ENCODE data around the gene USH1G.
A peak's percentile ranks its signal among the peaks of the same experiment; 100 is the strongest.

USH1G gene

DNA sequence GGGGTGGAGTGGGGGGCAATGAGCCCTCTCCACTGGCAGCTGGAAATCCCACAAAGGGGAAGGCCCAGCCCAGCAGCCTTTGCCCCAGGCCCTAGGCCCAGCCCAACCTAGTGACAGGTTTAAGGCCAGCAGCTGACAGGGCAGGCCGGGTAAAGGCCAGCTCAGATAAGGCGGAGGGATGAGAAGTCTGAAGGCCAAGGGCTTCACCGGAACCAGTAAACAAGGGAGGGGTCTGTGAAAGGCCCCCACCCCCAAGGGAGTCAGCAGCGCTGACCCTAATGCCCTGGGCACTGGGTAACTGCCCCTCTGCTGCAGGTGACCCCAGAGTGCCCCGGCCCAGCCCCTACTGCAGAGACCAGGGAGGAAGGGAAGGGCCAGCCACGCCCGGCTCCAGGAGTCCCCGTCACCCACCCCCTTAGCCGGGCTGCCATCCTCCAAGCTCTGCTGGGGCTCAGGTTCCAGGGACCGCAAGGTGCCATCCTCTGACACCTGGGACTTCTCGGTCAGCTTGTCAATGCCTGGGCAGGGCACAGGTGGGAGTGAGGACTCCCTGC is 30.2 kb upstream of the USH1G start:
- no peak for DNase-seq

DNA sequence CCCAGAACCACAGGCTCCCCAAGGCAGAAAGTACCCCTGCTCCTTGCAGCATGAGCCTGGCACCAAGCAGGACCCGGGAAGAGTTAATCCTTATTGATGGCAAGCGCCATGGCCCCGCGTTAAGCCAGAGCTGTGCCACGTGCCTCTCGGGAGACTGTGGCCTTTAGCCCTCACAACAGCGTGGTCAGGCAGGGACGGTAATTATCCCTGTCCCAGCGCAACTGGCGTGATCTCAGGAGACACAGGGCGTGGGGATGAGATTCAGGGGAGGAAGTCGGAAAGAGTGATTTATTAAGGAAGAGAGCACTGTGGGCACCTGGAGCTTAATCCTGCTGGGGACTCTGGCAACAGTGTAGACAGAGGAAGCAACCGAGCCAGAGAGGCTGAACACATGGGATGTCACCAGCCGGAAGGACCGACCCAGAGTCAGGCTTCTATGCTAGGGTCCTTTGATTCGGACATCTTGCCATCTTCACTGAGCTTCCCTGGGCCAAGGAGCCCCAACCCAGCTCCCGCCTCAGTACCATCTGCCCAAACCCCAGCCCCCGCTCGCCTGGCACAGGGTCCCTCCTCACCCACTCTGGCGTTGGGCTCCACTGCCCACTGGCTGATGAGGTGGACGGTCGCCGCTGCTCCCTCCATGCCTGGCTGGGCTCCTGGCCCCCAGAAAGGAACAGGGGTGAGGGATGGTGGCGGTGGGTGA is 29.5 kb upstream of the USH1G start:
- no peak for DNase-seq

DNA sequence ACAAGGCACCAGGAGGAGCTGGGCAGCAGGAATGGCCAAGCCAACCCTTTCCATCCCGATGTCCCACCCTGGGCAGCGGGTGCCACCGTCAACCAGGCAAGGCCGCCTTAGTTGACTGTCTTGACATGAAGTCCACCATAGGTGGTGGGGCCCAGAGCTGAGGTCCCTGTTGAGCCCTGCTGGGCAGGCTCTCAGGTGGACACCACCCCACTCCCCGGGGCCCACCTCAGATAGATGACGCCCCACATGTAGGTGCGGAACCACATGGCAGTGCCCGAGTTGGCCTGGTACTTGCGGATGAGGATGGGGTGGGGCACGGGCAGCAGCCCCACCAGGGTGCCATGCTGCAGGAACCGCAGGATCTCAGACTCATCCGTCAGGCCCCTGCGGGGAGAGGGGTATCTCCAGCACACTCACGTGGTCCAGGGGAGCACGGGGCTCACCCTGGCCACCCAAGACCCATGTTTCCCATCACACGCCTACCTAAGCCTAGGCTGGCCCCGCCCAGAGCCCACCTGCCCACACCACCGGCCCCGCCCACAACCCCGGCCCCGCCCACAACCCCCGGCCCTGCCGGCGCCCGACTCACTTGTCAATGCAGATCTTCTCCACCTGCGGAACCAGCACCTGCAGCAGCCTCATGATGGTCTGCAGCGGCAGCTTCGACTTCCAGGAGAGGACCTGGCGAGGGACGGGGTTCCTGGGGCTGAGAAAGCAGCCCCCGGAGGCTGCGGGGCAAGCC is 28.8 kb upstream of the USH1G start:
- no peak for DNase-seq

DNA sequence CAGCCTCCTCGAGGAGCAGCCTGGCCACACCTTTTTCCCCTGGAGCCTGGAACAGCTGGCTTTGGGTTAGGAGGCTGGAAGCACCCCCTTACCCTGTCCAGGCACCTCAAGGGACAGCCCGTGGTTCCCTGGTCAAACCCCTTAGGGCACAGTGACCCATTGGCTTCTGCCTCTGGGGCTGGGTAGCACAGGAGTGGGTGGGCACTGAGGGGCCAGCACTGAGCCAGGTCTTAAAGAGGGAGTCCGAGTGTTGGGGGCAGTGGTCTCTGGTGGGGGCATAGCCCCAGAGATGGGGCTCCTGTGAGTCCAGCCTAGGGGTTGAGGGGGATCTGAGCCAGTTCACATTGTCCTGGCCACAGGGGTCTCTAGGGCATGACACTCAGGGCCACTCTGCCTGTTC is 28.0 kb upstream of the USH1G start:
- DNase-seq, result no peak

DNA sequence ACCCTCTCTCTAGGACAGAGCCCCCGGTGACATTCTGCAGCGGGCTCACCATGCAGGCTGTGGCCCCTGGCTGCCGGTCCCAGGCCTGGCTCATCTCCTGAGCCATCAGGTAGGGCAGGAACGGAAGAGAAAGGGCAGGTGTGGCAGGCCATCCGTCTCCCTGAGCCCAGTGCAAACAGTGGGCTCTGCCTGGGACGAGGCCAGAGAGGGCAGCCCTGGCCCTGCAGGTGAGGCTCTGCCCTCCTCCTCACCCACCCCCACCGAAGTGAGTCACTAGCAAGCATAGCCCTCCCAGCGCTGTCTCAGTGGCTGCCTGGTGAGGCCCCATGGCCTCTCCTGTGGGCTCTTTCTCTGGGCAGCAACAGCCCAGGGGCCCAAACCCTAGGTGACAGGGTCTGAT is 27.2 kb upstream of the USH1G start:
- DNase-seq, result peak; percentile 15

DNA sequence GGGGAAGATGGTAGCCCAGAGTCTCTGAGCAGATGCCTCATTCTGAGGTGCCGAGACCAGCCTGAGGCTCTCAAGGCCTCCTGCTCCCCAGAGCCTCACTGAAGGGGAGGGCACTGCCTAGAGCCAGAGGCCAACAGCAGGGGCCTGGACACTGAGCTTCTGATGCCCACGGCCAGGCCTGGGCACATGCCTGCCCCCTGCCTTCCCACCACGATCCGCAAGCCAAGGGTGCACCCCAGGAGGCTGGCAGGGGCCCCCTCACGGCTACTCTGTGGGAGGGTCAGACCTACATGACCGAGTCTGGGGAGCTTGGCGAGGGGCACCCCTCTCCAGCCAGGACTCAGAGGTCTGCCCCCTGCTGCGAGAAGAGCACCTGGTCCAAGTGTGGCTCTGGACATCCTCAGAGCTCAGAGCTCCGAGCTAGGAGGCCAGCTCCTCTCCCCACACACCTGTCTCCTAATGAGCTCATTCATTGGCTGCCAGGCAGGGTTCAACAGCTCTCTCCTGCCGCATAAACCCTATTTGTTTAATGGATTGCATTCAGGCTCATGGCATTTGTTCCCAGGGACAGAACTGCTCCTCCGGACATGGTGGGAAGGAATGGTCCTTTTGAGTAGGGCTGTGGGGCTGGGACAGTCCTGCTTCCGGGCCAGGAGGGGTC is 26.5 kb upstream of the USH1G start:
- no peak for DNase-seq

DNA sequence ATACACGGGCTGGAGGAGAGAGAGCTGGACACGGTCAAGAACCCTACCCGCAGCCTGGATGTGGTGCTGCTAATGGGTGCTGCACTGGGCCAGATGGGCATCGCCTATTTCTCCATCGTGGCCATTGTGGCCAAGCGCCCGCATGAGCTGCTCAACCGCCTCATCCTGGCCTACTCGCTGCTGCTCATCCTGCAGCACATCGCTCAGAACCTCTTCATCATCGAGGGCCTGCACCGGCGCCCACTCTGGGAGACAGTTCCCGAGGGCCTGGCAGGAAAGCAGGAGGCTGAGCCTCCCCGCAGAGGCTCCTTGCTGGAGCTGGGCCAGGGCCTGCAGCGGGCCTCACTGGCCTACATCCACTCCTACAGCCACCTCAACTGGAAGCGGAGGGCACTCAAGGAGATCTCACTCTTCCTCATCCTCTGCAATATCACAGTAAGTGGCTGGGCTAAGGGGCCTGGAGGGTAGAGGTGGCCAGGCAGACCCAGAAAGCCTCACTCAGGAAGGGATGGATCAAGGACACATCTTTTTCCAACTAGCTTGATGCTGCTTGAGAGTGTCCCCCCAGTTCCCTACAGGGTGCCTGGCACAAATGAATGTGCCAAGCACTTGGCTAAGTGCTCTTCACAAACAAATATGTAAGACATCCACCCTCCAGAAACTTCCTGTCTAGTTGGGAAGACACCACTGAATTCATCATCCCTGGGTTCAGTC is 24.1 kb upstream of the USH1G start:
- peak; percentile 16 for DNase-seq

DNA sequence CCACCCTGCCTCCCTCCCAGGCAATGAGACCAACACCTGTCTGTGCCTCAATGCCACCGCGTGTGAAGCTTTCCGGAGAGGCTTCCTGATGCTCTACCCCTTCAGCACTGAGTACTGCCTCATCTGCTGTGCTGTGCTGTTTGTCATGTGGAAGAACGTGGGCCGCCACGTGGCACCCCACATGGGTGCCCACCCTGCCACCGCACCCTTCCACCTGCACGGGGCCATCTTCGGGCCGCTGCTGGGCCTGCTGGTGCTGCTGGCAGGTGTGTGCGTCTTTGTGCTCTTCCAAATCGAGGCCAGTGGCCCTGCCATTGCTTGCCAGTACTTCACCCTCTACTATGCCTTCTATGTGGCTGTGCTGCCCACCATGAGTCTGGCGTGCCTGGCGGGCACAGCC is 23.6 kb upstream of the USH1G start:
- DNase-seq, result no peak

DNA sequence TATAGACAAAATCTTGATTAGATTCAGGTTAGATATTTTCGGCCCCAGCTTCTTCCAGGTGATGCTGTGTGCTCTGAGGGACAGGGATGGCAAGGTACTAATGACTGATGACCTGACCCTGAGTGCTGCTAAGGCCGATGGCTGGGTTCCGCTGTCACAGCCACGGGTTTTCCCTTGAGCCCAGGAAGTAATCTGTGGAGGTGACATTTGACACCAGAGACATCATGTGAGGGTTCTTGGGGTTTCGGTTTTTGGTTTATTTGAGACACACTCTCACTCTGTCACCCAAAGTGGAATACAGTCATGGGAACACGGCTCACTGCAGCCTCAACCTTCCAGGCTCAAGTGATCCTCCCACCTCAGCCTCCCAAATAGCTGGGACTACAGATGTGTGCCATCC is 22.5 kb upstream of the USH1G start:
- no peak for DNase-seq

DNA sequence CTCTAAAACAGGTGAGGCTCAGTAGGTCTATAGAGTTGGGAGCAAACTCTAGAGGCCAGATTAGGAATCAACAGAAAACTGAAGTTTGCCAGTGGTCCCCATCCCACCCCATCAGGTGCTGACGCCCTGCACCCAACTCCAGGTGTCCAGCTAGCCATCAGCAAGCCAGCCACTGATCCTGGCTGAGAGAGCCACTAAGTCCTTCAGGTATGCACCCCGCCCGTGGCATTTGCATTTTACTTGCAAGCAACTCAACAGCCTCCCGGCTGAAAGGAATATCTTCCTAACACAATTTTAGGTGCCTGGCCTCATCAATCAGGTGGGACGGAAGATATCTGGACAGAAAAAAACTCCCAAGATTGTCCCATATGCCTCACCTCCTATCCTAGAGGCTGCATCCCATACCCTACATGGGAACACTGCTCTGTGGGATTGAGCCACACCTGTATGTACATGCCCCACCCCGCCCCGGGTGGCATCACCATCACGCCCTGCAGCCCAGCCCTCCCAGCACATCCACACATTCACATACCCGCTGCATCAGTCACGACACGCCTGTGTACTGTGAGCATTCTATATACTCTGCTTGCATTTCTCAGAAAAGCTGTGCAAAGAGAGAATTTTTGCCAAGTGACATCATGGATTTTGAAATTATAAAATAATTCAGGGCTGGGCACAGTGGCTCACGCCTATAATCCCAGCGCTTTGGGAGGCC is 20.9 kb upstream of the USH1G start:
- peak; percentile 17 for DNase-seq

DNA sequence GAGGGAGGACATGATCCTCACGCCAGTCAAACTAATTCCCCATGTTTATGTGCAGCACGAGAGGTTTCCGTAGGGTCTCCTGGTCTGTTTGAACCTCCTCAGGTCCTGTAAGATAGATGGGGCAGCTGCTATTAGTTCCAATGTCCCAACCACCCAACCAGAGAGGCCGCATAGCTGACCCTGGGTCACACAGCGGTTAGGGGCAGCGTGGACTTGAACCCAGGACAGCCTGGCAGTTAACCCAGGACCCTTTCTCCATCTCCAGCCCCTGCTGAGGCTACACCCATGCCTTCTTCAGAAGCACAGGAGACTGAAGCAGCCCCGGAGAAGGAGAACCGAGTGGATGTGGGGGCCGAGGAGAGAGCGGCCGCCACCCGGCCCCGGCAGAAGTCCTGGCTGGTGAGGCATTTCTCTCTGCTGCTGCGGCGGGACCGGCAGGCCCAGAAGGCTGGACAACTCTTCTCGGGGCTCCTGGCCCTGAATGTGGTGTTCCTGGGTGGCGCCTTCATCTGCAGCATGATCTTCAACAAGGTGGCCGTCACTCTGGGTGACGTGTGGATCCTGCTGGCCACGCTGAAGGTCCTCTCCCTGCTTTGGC is 18.2 kb upstream of the USH1G start:
- DNase-seq, result no peak

DNA sequence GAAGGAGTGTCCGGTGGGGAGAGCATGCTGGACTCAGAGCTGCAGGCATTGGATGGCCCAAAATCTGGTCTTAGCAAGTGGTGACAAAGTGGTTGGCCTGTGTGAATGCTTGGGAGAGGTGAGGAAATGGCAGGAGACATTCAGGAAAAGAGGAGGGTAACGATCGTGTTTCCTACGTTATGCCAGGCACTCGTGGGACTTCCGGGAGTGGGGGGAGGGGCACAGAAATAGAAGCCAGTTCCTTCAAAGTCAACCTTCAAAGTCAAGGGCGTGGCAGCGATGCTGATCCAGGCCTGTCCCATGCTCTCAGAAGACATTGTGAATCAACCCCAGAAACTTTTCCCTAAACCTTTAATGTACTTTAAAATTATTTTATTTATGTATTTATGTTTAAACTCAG is 16.5 kb upstream of the USH1G start:
- DNase-seq, result no peak

DNA sequence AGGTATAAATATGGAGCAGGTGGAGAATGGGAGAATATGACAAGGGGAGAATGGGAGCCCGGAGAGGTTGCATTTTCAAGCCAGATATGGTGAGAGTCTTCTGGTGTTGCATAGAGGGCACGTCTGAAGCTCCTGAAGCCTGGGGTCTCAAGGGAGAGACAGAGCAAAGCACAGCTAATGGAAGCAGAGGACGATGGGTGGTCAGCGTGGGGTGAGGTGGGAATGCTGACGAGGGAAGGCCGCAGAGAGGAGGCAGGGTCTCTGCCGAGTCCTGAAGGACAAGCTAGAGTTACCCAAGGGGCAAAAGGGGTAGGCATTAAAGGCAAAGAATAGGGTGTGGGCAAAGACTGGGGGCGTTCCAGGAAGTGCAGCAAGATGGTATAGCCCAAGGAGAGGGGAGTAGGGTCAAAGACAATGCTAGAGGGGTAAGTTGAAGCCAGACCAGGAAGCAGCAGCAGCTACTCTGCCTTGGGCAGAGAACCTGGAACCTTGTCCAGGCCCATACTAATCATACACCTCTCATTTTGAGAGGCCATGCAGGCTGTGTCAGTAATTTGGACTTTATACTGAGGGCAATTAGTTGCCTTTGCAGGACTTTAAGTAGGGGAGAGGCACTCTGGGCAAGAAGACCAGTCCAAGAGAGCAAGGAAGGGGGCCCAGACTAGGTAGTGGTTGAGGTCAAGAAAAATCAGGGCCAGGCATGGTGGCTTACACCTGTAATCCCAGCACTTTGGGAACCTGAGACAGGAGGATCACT is 15.3 kb upstream of the USH1G start:
- DNase-seq, result no peak

DNA sequence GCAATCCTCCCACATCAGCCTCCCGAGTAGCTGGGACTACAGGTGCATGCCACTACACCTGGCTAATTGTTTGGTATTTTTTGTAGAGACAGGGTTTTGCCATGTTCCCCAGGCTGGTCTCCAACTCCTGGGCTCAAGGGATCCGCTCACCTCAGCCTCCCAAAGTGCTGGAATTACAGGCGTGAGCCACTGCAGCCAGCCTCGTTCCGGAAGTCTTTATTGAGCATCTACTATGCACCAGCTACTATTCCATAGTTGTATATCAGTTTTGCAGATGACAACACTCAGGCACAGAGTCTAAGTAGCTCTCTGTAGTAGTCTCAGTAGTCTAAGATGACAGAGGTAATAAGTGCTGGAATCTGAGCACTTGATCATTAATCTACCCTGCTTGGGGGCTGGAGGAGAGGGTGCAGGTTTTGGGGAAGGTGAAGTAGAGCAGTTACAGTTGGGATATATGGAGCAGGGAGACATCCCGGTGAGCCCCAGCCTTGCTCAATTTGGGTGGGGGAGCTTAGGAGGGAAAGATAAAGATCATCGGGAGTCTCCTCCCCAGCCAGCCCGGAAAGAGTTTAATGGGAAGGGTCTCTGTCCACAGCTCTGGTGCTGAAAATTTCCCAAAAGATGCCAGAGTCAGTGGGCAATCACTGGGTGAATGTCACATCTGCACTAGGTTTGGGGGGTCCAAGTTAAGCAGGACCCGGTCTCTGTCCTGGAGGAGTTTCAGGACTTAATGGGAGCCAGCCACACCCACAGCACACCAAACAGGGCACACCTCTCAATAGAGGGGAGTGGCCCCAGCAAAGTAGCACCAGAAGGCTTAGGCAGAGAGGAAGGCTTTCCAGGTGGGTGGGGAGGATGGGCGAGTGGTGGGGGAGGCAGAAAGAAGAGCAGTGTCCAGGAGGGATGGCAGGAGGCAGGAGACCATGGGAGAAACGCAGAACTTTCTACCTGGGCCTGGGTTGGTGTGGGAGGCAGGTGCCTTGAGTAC is 14.3 kb upstream of the USH1G start:
- DNase-seq, result no peak

DNA sequence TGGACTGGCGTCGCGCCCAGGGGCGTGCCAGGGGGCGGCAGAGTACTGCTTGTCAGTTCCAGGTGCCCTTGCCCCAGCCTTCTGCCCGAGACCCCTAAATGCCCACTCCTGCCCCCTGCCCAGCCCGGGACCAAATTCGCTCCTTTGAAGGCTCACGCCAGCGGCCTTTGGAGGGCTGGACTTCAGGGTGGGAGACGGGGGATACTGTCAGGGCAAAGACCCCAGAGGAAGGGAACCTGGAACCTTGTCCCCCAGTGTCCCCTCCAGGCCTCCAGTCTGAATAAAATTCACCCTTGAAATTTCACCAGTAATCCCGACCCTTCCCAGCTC is 13.4 kb upstream of the USH1G start:
- DNase-seq, result no peak

DNA sequence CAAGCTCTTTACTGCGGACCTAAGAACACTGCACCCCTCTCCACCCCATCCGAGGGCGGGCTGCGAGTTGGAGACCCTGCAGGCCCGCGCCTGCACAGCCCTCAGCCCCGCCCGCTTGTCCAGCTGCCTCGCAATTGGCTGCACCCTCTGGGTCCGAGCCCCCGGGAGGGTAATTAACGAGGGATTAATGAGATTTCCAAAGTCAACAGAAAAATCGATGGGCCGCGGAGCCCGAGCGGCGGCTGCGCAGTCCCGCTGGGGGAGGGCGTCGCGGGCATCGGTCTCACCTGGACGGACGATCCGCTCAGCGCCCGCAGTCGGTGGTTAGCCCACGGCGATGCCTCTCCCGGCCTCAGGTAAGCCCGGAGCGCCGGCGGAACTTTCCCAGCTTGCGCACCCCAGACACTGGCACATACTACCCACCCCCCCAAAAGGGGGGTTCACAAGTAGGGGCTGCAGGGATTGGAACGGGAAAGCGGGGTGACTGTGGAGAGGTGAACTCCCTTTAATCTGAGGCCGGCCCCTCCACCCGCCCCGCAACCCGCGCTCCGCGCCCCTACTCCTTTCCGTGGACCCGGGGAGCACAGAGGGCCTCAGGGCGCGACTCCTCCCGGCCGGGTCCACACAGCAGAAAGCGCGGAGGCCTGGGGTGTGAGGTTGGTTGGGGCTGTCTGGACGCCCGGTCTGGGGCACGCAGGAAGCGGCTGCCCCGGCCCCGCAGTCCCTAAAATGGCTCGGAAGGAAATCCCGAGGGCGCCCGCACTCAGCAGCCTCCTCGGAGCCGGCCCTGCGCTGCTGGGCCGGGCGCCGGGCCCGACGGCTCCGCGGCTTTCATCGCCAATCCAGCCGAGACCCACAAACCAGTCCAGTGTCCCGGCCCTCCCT is 12.8 kb upstream of the USH1G start, which contains the start of gene OTOP3:
TSS of gene OTOP3 (plus strand) at position 314 of the 885 bp plus-strand sequence. CDS start at position 338, 24 bp downstream.
- no peak for DNase-seq

DNA sequence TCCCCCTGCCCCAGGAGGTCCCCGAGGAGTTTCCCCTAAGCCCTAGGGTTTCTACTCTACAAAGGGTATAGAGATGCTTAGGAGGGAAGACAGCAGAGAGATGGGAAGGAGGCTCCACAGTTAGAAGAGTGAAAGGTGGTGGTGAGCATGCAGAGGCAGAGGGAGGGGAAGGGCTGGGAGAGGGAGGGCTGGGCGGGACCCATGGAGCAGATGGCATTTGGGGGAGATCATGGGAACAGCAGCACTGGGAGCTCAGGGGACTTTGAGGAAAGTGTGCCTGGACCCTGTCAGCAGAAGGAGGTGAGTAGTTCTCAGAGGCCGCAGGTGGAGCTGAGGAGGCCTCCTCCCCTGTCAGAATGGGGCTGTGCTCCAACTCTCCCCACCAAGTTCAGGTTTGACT is 12.0 kb upstream of the USH1G start:
- DNase-seq, result no peak

DNA sequence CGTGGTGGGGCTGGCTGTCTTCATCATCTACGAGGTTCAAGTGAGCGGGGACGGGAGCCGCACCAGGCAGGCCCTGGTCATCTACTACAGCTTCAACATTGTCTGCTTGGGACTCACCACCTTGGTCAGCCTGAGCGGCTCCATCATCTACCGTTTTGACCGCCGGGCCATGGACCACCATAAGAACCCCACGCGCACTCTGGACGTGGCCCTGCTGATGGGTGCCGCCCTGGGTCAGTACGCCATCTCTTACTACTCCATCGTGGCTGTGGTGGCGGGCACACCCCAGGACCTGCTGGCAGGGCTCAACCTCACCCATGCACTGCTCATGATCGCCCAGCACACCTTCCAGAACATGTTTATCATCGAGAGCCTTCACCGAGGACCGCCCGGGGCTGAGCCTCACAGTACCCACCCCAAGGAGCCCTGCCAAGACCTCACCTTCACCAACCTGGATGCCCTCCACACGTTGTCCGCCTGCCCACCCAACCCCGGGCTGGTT is 7.5 kb upstream of the USH1G start:
- no peak for DNase-seq

DNA sequence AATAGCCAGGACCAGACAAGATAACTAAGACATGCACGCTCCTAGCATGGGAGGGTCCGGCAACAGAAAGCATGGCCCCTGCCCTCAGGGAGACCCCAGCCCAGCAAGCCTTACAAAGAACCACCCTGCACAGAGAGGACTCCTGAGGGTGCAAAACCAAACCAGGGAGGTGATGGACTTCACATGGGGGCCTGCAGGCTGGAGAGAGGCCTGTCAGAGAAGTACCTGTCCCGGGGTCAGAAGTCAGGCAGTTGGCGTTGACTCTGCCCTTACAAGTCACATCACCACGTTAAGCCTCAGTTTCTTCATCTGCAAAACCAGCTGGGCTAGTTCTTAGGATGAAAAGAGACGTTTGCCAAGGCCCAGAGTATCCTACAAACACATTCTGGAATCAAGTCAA is 5.7 kb upstream of the USH1G start:
- DNase-seq, result no peak

All from right hindlimb (tissue), 1 donor.